ENCODE data around the gene ABCB8. TPM values are rescaled to one million over a fixed set of nuclear protein-coding genes. Genes with fewer than 3 reads are reported as not detected.

Gene ABCB8
- total and polyA plus RNA-seq, 2 of the 4 experiments (the other 2 are of a cell fraction), result 16.3 to 26.8 TPM

DNA sequence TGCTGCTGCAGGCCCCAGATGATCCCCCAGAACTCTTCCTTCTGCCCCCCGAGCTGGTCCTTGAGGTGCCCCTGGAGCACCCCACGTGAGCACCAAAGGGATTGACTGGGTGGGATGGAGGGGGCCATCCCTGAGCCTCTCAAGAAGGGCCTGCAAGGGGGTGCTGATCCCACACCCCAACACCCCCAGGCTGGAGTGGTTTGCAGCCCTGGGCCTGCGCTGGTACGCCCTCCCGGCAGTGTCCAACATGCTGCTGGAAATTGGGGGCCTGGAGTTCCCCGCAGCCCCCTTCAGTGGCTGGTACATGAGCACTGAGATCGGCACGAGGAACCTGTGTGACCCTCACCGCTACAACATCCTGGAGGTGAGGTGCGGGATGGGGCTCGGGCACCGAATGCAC is 29.2 kb upstream of the ABCB8 start:
- CTCF ChIA-PET, result no interaction called here
- no peak overlapping the region for H2AK9ac ChIP-seq (replicated peaks; ENCODE audit: low read depth, low read length, poor library complexity)
- no peak overlapping the region for H2AK5ac ChIP-seq (ENCODE audit: low read depth, low read length)
- H3K79me1 ChIP-seq (ENCODE audit: low read depth in 1 of 2, low read length in 2 of 2), result no peaks in the 10 kb centered on the region
- H2BK5ac ChIP-seq (ENCODE audit: low read depth, low read length, poor library complexity, severe bottlenecking), result no peak overlapping the region
- H4K20me1 ChIP-seq (ENCODE audit: insufficient read depth, low read length), result no peaks in the 10 kb centered on the region
- POLR2A ChIA-PET (ENCODE audit: unreplicated experiment), result no interaction called here
- no peak overlapping the region for H3K9ac ChIP-seq (ENCODE audit: low read depth, low read length)
- H4K91ac ChIP-seq (ENCODE audit: insufficient read depth, low read depth, low read length), result no peak overlapping the region
- intact Hi-C loops (cut with micrococcal nuclease) (no loop called here), dilution Hi-C loops (cut with HindIII; ENCODE audit: low sequenced_read_pairs, unreplicated experiment) (no loop called here), in situ Hi-C loops (cut with MboI; ENCODE audit: low sequenced_read_pairs) (loop anchor here (25.0 kb wide), 1 partner anchor 587 kb away; a partner anchor contains a TSS)
- no peaks in the 10 kb centered on the region for H3K36me3 ChIP-seq (ENCODE audit: control insufficient read depth, insufficient read depth, low read length)
- H3K4ac ChIP-seq (ENCODE audit: low read depth, low read length), result no peak overlapping the region
- H3K4me3 ChIP-seq (ENCODE audit: insufficient read depth, low read depth, low read length), result no peak overlapping the region
- no peaks in the 10 kb centered on the region for H3K9me1 ChIP-seq (ENCODE audit: insufficient read depth, low read length)
- no peak overlapping the region for H2BK20ac ChIP-seq (ENCODE audit: low read depth, low read length)
- peaks cover 8% of the 10 kb centered on the region for H3K27me3 ChIP-seq (ENCODE audit: control insufficient read depth, insufficient read depth, low read length)
- H3K27ac ChIP-seq (ENCODE audit: insufficient read depth, low read length), result no peak overlapping the region
- no peak for ATAC-seq (ENCODE audit: low read depth)
- H3K23ac ChIP-seq (ENCODE audit: low read depth, low read length), result no peak overlapping the region
- no peak for DNase-seq
- H3K4me2 ChIP-seq (ENCODE audit: low read depth, low read length), result no peak overlapping the region
- no peak overlapping the region for H3K56ac ChIP-seq (ENCODE audit: extremely low read depth, insufficient read depth, low read length)
- peaks cover 4% of the 10 kb centered on the region; the same call in 1 of the 2 replicates for H3K4me1 ChIP-seq (ENCODE audit: control insufficient read depth, insufficient read depth, low read length)
- no peak overlapping the region for H2AFZ ChIP-seq (replicated peaks; ENCODE audit: low read length, poor library complexity)
- no peaks in the 10 kb centered on the region for H3K9me3 ChIP-seq (ENCODE audit: control insufficient read depth, insufficient read depth, low read length)
- no peak overlapping the region for H2BK120ac ChIP-seq (ENCODE audit: low read depth, low read length)
- TF ChIP-seq CEBPB (IDR thresholded peaks at IDR 0.05; ENCODE audit: low read depth, low read length), result no peak
- TF ChIP-seq MXI1 (IDR thresholded peaks at IDR 0.05; ENCODE audit: borderline replicate concordance, low read depth, low read length), result no peak
- no peak for TF ChIP-seq NFE2L2 (IDR thresholded peaks at IDR 0.05; ENCODE audit: low read depth, low read length)
- TF ChIP-seq MAZ (IDR thresholded peaks at IDR 0.05; ENCODE audit: borderline replicate concordance, low read depth, low read length), result no peak
- TF ChIP-seq RFX5 (IDR thresholded peaks at IDR 0.05; ENCODE audit: low read depth, low read length), result no peak
- TF ChIP-seq MAFK (IDR thresholded peaks at IDR 0.05; ENCODE audit: low read depth, low read length), result no peak
- no peak for TF ChIP-seq SMC3 (IDR thresholded peaks at IDR 0.05; ENCODE audit: low read depth, low read length)
- TF ChIP-seq FOS (IDR thresholded peaks at IDR 0.05; ENCODE audit: low read depth, low read length), result no peak
- TF ChIP-seq, protein P1, sequence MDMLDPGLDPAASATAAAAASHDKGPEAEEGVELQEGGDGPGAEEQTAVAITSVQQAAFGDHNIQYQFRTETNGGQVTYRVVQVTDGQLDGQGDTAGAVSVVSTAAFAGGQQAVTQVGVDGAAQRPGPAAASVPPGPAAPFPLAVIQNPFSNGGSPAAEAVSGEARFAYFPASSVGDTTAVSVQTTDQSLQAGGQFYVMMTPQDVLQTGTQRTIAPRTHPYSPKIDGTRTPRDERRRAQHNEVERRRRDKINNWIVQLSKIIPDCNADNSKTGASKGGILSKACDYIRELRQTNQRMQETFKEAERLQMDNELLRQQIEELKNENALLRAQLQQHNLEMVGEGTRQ (IDR thresholded peaks at IDR 0.05; ENCODE audit: low read depth, low read length), result no peak
- TF ChIP-seq RCOR1 (IDR thresholded peaks at IDR 0.05; ENCODE audit: insufficient replicate concordance, low read length), result no peak
- TF ChIP-seq, protein P2, sequence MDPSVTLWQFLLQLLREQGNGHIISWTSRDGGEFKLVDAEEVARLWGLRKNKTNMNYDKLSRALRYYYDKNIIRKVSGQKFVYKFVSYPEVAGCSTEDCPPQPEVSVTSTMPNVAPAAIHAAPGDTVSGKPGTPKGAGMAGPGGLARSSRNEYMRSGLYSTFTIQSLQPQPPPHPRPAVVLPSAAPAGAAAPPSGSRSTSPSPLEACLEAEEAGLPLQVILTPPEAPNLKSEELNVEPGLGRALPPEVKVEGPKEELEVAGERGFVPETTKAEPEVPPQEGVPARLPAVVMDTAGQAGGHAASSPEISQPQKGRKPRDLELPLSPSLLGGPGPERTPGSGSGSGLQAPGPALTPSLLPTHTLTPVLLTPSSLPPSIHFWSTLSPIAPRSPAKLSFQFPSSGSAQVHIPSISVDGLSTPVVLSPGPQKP (IDR thresholded peaks at IDR 0.05; ENCODE audit: borderline replicate concordance, low read depth, low read length), result no peak
- TF ChIP-seq, protein P3, sequence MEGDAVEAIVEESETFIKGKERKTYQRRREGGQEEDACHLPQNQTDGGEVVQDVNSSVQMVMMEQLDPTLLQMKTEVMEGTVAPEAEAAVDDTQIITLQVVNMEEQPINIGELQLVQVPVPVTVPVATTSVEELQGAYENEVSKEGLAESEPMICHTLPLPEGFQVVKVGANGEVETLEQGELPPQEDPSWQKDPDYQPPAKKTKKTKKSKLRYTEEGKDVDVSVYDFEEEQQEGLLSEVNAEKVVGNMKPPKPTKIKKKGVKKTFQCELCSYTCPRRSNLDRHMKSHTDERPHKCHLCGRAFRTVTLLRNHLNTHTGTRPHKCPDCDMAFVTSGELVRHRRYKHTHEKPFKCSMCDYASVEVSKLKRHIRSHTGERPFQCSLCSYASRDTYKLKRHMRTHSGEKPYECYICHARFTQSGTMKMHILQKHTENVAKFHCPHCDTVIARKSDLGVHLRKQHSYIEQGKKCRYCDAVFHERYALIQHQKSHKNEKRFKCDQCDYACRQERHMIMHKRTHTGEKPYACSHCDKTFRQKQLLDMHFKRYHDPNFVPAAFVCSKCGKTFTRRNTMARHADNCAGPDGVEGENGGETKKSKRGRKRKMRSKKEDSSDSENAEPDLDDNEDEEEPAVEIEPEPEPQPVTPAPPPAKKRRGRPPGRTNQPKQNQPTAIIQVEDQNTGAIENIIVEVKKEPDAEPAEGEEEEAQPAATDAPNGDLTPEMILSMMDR (conservative IDR thresholded peaks at IDR 0.05; ENCODE audit: low read depth, low read length), result no peak
- TF ChIP-seq BHLHE40 (IDR thresholded peaks at IDR 0.05; ENCODE audit: low read depth, low read length), result no peak
- no peak for TF ChIP-seq POLR2A (IDR thresholded peaks at IDR 0.05; ENCODE audit: low read depth, low read length)
- no peak for TF ChIP-seq RAD21 (IDR thresholded peaks at IDR 0.05; ENCODE audit: low read length)
- TF ChIP-seq CHD1 (IDR thresholded peaks at IDR 0.05; ENCODE audit: low read depth, low read length), result no peak
- 100% methylated on average over 4 of the region's 12 CpGs; no CpG with 5 or more reads in 1 of the 2 experiments for WGBS, 2 experiments (ENCODE audit: extremely low coverage in 2 of 2, insufficient read length in 1 of 2)
- H3K18ac ChIP-seq (ENCODE audit: low read depth, low read length), result no peak overlapping the region
- no peak overlapping the region for H4K5ac ChIP-seq (ENCODE audit: low read depth, low read length)
- no peak overlapping the region for H4K8ac ChIP-seq (ENCODE audit: low read depth in 2 of 2, low read length in 2 of 2)
- no peak overlapping the region for H3K14ac ChIP-seq (replicated peaks; ENCODE audit: low read depth, low read length)
- no TSS peak for BruUV-seq (replicated peaks)
- H2BK15ac ChIP-seq (ENCODE audit: low read depth, low read length), result no peak overlapping the region
